PC-3 (cell line): ENCODE measurements around the gene CRTAC1. TPM values are rescaled to one million over a fixed set of nuclear protein-coding genes. Genes with fewer than 3 reads are reported as not detected.
"Not testable (repeated sequence)": the region's sequence is repeated elsewhere in the genome, so short reads cannot be mapped to it uniquely, and the experiment has no call there.

Source experiments
- ATAC-seq: fragments of 200-7000 bp; cut with Tn5 transposase; 2 replicates; pipeline ENCODE4 v1.9.1; 2020; ENCODE audit warnings: mild to moderate bottlenecking, moderate library complexity
- BruUV-seq: library from RNA; stranded (reverse); fragments of 400-500 nt; replicated peaks from 2 replicates; lab custom pipeline; 2021; lab: Mats Ljungman, UMichigan
- CTCF ChIA-PET: fragments of 300-600 bp; sonication (Branson Sonifier 250); formaldehyde crosslinking; loops from one replicate; lab custom pipeline; 2022; ENCODE audit warnings: antibody characterized with exemption; lab: Charles Lee
- POLR2A ChIA-PET: fragments of 300-600 bp; sonication (Branson Sonifier 250); formaldehyde crosslinking; loops from one replicate; lab custom pipeline; 2022; ENCODE audit warnings: antibody characterized with exemption; ENCODE audit not compliant: unreplicated experiment; lab: Charles Lee
- DNase-seq: peaks from one replicate; pipeline ENCODE4 v3.0.0-alpha.2; 2015
- H2AFZ ChIP-seq: fragments of 300-600 bp; sonication (generic); 2 replicates; pipeline ENCODE4 v1.6.0; 2016; ENCODE audit warnings: antibody characterized with exemption, low read length
- H3F3A ChIP-seq: fragments of 300-600 bp; sonication (generic); one replicate; pipeline ENCODE4 v1.6.0; 2017; ENCODE audit warnings: antibody characterized with exemption, low read length, control low read depth, mild to moderate bottlenecking; ENCODE audit not compliant: unreplicated experiment
- H3K27ac ChIP-seq: fragments of 300-600 bp; sonication (generic); 2 replicates; pipeline ENCODE4 v1.5.1; 2016; ENCODE audit warnings: mild to moderate bottlenecking, low read length
- H3K27me3 ChIP-seq: fragments of 300-600 bp; sonication (generic); 2 replicates; pipeline ENCODE4 v1.6.1; 2016; ENCODE audit warnings: low read length, mixed read lengths
- H3K36me3 ChIP-seq: fragments of 300-600 bp; sonication (generic); 2 replicates; pipeline ENCODE4 v1.6.1; 2016; ENCODE audit warnings: low read depth, mixed run types, low read length, mixed read lengths
- H3K4me1 ChIP-seq: fragments of 300-600 bp; sonication (generic); 2 replicates; pipeline ENCODE4 v1.5.1; 2016; ENCODE audit warnings: low read length; ENCODE audit not compliant: insufficient read depth
- H3K4me2 ChIP-seq: fragments of 300-600 bp; sonication (generic); 2 replicates; pipeline ENCODE4 v1.6.0; 2016; ENCODE audit warnings: low read length
- H3K4me3 ChIP-seq: fragments of 300-600 bp; sonication (generic); 2 replicates; pipeline ENCODE4 v1.5.1; 2016; ENCODE audit warnings: mild to moderate bottlenecking, low read length, mixed read lengths
- H3K79me2 ChIP-seq: fragments of 300-600 bp; sonication (generic); 2 replicates; pipeline ENCODE4 v1.6.1; 2017; ENCODE audit warnings: low read length, mixed read lengths
- H3K9ac ChIP-seq: fragments of 300-600 bp; sonication (generic); 2 replicates; pipeline ENCODE4 v1.6.0; 2016; ENCODE audit warnings: mild to moderate bottlenecking, low read length
- H3K9me2 ChIP-seq: fragments of 300-600 bp; sonication (generic); replicated peaks from 2 replicates; pipeline ENCODE4 v1.6.1; 2016; ENCODE audit warnings: mixed run types, low read length, mixed read lengths
- H3K9me3 ChIP-seq: fragments of 300-600 bp; sonication (generic); 2 replicates; pipeline ENCODE4 v1.6.1; 2016; ENCODE audit warnings: low read length, mixed read lengths
- H4K20me1 ChIP-seq: fragments of 300-600 bp; sonication (generic); 2 replicates; pipeline ENCODE4 v1.6.1; 2016; ENCODE audit warnings: low read length, mixed read lengths
- EZH2 ChIP-seq: fragments of 300-600 bp; sonication (generic); IDR thresholded peaks from one replicate; pipeline ENCODE4 v1.6.1; 2017; ENCODE audit warnings: antibody characterized with exemption, mild to moderate bottlenecking, low read length; ENCODE audit not compliant: unreplicated experiment
- EZH2phosphoT487 ChIP-seq: fragments of 300-600 bp; sonication (generic); IDR thresholded peaks from 2 replicates; pipeline ENCODE4 v1.6.1; 2018; ENCODE audit warnings: mild to moderate bottlenecking, antibody characterized with exemption, low read length, borderline replicate concordance
- intact Hi-C: fragments of 100-400 bp; cut with micrococcal nuclease; formaldehyde crosslinking; loops from 2 replicates; pipeline ENCODE4 v1.9.0; 2023
- total RNA-seq: library from RNA; depleted of rRNA; stranded (reverse); fragments of >200 nt; gene quantifications from 2 replicates; pipeline ENCODE4 v1.2.3, GENCODE V29; 2014
- TF ChIP-seq, protein P1 (sequence below): fragments of 300-600 bp; sonication (generic); conservative IDR thresholded peaks from 2 replicates; pipeline ENCODE4 v1.5.1; 2017; ENCODE audit warnings: antibody characterized with exemption, low read depth, mild to moderate bottlenecking, low read length

The CRTAC1 gene
- total RNA-seq, 1 experiment from 2014 or later: not detected

DNA sequence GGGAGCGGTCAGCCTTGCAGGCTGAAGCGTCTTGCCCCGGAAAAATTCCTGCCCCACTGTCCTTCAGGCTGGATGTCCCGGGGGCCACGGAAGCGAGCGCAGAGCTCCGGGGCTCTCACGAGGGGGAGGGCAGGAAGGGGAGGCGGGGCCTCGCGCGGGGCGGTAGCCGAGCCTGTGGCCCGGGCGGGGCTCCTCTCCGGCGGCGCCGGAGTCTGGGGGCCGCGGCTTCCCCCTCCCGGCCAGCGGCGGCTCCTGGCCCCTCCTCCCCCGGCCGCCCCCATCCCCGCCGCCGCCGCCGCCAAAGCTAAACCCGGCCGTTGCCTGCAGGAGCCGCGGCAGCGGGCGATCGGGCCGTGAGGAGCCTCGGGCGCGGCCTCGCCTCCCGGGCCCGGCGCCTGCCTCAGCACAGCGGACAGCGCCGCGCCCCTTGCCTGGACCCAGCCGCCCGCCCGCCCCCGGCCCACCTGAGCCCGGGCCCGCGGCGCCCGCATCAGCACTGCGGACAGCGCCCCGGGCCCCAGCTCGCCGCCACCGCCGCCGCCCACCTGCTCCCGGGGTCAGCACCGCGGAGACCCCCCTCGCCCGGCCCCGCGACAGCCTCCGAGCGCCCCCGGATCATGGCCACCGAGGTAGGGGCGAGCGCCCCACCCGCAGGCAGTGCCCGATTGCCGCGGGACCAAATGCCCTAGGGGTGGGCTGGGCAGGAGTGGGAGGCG lies 180.6 kb downstream of the CRTAC1 start, which contains the start of gene GOLGA7B:
Gene GOLGA7B (plus strand): TSS at position 157 of the 716 bp plus-strand sequence. CDS start 461 bp downstream, at position 618.
- Histone ChIP-seq H3K9ac (peak within 1 kb of the TSS; percentile 44; the same call in 1 of the 2 replicates), H3K9me3 (no peaks in the 10 kb centered on the region), H3K4me3 (peak within 1 kb of the TSS; percentile 68), H2AFZ (peak within 1 kb of the TSS; percentile 71), H3K79me2 (no peaks in the 10 kb centered on the region), H3K4me2 (peak within 1 kb of the TSS; percentile 89), H3K36me3 (no peaks in the 10 kb centered on the region), H3K27me3 (no peaks in the 10 kb centered on the region), H3F3A (no peaks in the 10 kb centered on the region), H3K9me2 (no peaks in the 10 kb centered on the region), H3K4me1 (peaks cover 3% of the 10 kb centered on the region; the same call in 1 of the 2 replicates), H4K20me1 (no peaks in the 10 kb centered on the region), H3K27ac (peak within 1 kb of the TSS; percentile 62)
- peak; percentile 35 for DNase-seq
- intact Hi-C loops: no loop called here
- TF ChIP-seq EZH2 (no peak), EZH2phosphoT487 (no peak)
- TF ChIP-seq, protein P1, sequence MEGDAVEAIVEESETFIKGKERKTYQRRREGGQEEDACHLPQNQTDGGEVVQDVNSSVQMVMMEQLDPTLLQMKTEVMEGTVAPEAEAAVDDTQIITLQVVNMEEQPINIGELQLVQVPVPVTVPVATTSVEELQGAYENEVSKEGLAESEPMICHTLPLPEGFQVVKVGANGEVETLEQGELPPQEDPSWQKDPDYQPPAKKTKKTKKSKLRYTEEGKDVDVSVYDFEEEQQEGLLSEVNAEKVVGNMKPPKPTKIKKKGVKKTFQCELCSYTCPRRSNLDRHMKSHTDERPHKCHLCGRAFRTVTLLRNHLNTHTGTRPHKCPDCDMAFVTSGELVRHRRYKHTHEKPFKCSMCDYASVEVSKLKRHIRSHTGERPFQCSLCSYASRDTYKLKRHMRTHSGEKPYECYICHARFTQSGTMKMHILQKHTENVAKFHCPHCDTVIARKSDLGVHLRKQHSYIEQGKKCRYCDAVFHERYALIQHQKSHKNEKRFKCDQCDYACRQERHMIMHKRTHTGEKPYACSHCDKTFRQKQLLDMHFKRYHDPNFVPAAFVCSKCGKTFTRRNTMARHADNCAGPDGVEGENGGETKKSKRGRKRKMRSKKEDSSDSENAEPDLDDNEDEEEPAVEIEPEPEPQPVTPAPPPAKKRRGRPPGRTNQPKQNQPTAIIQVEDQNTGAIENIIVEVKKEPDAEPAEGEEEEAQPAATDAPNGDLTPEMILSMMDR: no peak
- POLR2A ChIA-PET: no interaction called here
- CTCF ChIA-PET: interaction anchor here (0.6 kb wide), 1 partner anchor 42 kb away, joined by 11 read pairs; no protein-coding TSS in a partner anchor
- ATAC-seq: peak; percentile 81
- BruUV-seq: no TSS peak

DNA sequence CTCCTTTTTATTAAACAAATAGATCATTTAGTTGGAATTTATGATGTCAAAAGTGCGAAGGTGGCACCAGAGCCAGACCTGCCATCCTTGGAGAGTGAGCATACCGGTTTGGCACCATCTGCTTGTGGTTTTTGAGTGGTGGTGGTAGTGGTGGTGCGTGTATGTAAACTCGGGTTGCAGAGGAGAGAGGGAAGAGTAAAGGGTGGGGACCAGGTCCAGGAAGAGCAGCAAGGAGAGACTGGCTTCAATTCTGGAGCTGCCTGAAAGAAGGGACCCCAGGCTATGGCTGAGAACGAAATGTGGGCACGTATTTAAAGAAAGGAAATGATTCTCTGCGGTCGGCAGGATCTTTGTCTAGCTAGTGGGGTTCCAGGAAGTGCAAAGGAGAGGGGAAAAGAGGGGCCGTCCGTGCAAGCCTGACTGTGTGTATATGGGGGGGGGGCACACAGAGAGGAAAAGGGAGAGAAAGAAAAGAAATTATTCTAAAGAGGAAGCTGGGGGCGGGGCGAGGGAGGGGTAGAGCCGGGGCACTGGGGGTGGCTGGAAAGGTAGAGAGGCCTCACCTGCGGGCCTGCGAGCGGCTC lies 181.2 kb downstream of the CRTAC1 start:
- peak overlapping the region; percentile 68 for H3K4me3 ChIP-seq
- H3K4me1 ChIP-seq: peaks cover 3% of the 10 kb centered on the region; the same call in 1 of the 2 replicates
- no peaks in the 10 kb centered on the region for H3K9me3 ChIP-seq
- peak overlapping the region; percentile 62 for H3K27ac ChIP-seq
- DNase-seq (peak; percentile 69), ATAC-seq (peak; percentile 61)
- peak overlapping the region; percentile 71 for H2AFZ ChIP-seq
- H3K4me2 ChIP-seq: peak overlapping the region; percentile 89
- ChIA-PET CTCF (no interaction called here), POLR2A (no interaction called here)
- TF ChIP-seq, protein P1: no peak
- TF ChIP-seq EZH2phosphoT487 (no peak), EZH2 (no peak)
- no TSS peak for BruUV-seq
- no peaks in the 10 kb centered on the region for H3K9me2 ChIP-seq
- H3K27me3 ChIP-seq: no peaks in the 10 kb centered on the region
- no peaks in the 10 kb centered on the region for H3F3A ChIP-seq
- peak overlapping the region; percentile 44; the same call in 1 of the 2 replicates for H3K9ac ChIP-seq
- H4K20me1 ChIP-seq: no peaks in the 10 kb centered on the region
- H3K36me3 ChIP-seq: no peaks in the 10 kb centered on the region
- intact Hi-C loops: no loop called here
- H3K79me2 ChIP-seq: no peaks in the 10 kb centered on the region

GRCh38 chr10:97844678-97845077 lies 185.7 kb downstream of the CRTAC1 start:
- ATAC-seq (no peak), DNase-seq (no peak)
- Histone ChIP-seq H3K27ac (no peak overlapping the region), H3F3A (no peaks in the 10 kb centered on the region), H3K79me2 (no peaks in the 10 kb centered on the region), H3K4me1 (peaks cover 18% of the 10 kb centered on the region), H3K36me3 (no peaks in the 10 kb centered on the region), H4K20me1 (no peaks in the 10 kb centered on the region), H3K9ac (no peak overlapping the region), H3K27me3 (no peaks in the 10 kb centered on the region), H2AFZ (no peak overlapping the region), H3K9me3 (no peaks in the 10 kb centered on the region), H3K4me3 (no peak overlapping the region), H3K9me2 (no peaks in the 10 kb centered on the region), H3K4me2 (no peak overlapping the region)
- CTCF ChIA-PET: no interaction called here
- TF ChIP-seq, protein P1: no peak
- no peak for TF ChIP-seq EZH2
- TF ChIP-seq EZH2phosphoT487: no peak
- POLR2A ChIA-PET: no interaction called here
- no TSS peak for BruUV-seq
- intact Hi-C loops: no loop called here

- CTCF ChIA-PET, H3K9me2 ChIP-seq, DNase-seq, H3K4me3 ChIP-seq, H3K79me2 ChIP-seq, H3K36me3 ChIP-seq, H3K9ac ChIP-seq, H3K27ac ChIP-seq, H2AFZ ChIP-seq, BruUV-seq, H3K9me3 ChIP-seq, ATAC-seq, H4K20me1 ChIP-seq, H3F3A ChIP-seq, intact Hi-C loops, H3K4me2 ChIP-seq, POLR2A ChIA-PET, H3K27me3 ChIP-seq: not testable (repeated sequence)
- peaks cover 19% of the 10 kb centered on the region for H3K4me1 ChIP-seq
These were observed 186.4 kb downstream of the CRTAC1 start for GRCh38 chr10:97843972-97844371.
